ENCODE results near the gene PTPN14.

Gene PTPN14

GRCh38 chr1:214567481-214567980 is 16.1 kb upstream of the PTPN14 start:
- no peak for TF ChIP-seq CTCF (IDR thresholded peaks at IDR 0.05; ENCODE audit: low read depth, low read length)
- H3K4me3 ChIP-seq (ENCODE audit: low read depth, low read length): no peak overlapping the region

GRCh38 chr1:214566158-214567104 is 15.0 kb upstream of the PTPN14 start:
- no peak for TF ChIP-seq CTCF (IDR thresholded peaks at IDR 0.05; ENCODE audit: low read depth, low read length)
- no peak overlapping the region for H3K4me3 ChIP-seq (ENCODE audit: low read depth, low read length)

GRCh38 chr1:214565310-214565709 is 13.9 kb upstream of the PTPN14 start:
- H3K4me3 ChIP-seq (ENCODE audit: low read depth, low read length): no peak overlapping the region
- no peak for TF ChIP-seq CTCF (IDR thresholded peaks at IDR 0.05; ENCODE audit: low read depth, low read length)

GRCh38 chr1:214563881-214564280 is 12.5 kb upstream of the PTPN14 start:
- no peak for TF ChIP-seq CTCF (IDR thresholded peaks at IDR 0.05; ENCODE audit: low read depth, low read length)
- H3K4me3 ChIP-seq (ENCODE audit: low read depth, low read length): no peak overlapping the region

- H3K4me3 ChIP-seq (ENCODE audit: low read depth, low read length): no peak overlapping the region
- no peak for TF ChIP-seq CTCF (IDR thresholded peaks at IDR 0.05; ENCODE audit: low read depth, low read length)
These were observed 6.7 kb upstream of the PTPN14 start for GRCh38 chr1:214557952-214558735.

- H3K4me3 ChIP-seq (ENCODE audit: low read depth, low read length): no peak overlapping the region
- no peak for TF ChIP-seq CTCF (IDR thresholded peaks at IDR 0.05; ENCODE audit: low read depth, low read length)
These were observed 1.8 kb upstream of the PTPN14 start for GRCh38 chr1:214553142-214553710.

All from WI38 (cell line).